Smooth muscle cell (in vitro differentiated cells): Measurements from ENCODE around the gene ST8SIA6. TPM values are rescaled to one million over a fixed set of nuclear protein-coding genes. Genes with fewer than 3 reads are reported as not detected.

Source experiments
- DNase-seq: peaks from one replicate; lab custom pipeline; 2025; ENCODE audit not compliant: unreplicated experiment; lab: John Stamatoyannopoulos, UW
- H2AFZ ChIP-seq: fragments of 200-600 bp; sonication (generic); 2 replicates; pipeline ENCODE4 v1.6.0; 2016; ENCODE audit warnings: antibody characterized with exemption, low read depth, mild to moderate bottlenecking
- H3F3A ChIP-seq: fragments of 200-600 bp; sonication (generic); 2 replicates; pipeline ENCODE4 v1.6.0; 2017; ENCODE audit warnings: antibody characterized with exemption, low read depth
- H3K27ac ChIP-seq: fragments of 200-600 bp; sonication (generic); 2 replicates; pipeline ENCODE4 v1.5.1; 2016; ENCODE audit warnings: low read depth, mild to moderate bottlenecking
- H3K27me3 ChIP-seq: fragments of 200-600 bp; sonication (generic); 2 replicates; pipeline ENCODE4 v1.6.1; 2016; ENCODE audit warnings: low read depth, mild to moderate bottlenecking
- H3K36me3 ChIP-seq: fragments of 200-600 bp; sonication (generic); 2 replicates; pipeline ENCODE4 v1.5.1; 2016; ENCODE audit warnings: low read depth
- H3K4me1 ChIP-seq: fragments of 200-600 bp; sonication (generic); 2 replicates; pipeline ENCODE4 v1.5.1; 2016; ENCODE audit warnings: low read depth
- H3K4me2 ChIP-seq: fragments of 200-600 bp; sonication (generic); 2 replicates; pipeline ENCODE4 v1.6.0; 2016; ENCODE audit warnings: mild to moderate bottlenecking
- H3K4me3 ChIP-seq: fragments of 200-600 bp; sonication (generic); 2 replicates; pipeline ENCODE4 v1.5.1; 2016; ENCODE audit warnings: mild to moderate bottlenecking
- H3K79me2 ChIP-seq: fragments of 200-600 bp; sonication (generic); 2 replicates; pipeline ENCODE4 v1.6.0; 2016; ENCODE audit warnings: low read depth, mild to moderate bottlenecking
- H3K9ac ChIP-seq: fragments of 200-600 bp; sonication (generic); 2 replicates; pipeline ENCODE4 v1.6.0; 2016; ENCODE audit warnings: low read depth
- H3K9me3 ChIP-seq: fragments of 200-600 bp; sonication (generic); replicated peaks from 2 replicates; pipeline ENCODE4 v1.5.1; 2016; ENCODE audit warnings: low read depth
- H4K20me1 ChIP-seq: fragments of 200-600 bp; sonication (generic); 2 replicates; pipeline ENCODE4 v1.6.0; 2016; ENCODE audit warnings: low read depth
- CTCF ChIP-seq: fragments of 200-600 bp; sonication (generic); IDR thresholded peaks from 2 replicates; pipeline ENCODE4 v1.5.1; 2017; ENCODE audit warnings: borderline replicate concordance, mild to moderate bottlenecking, antibody characterized with exemption; ENCODE audit not compliant: insufficient read depth, poor library complexity, severe bottlenecking
- WGBS: methylation state at CpG from one replicate; pipeline ENCODE4 v1.1.7; 2016; ENCODE audit warnings: low lambda C conversion rate; 5-methylcytosine and 5-hydroxymethylcytosine counted together
- polyA plus RNA-seq: library from polyadenylated mRNA; unstranded; fragments of >200 nt; fragmentation: Nextera tagmentation; extraction: Ambion mirVana; gene quantifications from 2 replicates; pipeline ENCODE4 v1.2.1, GENCODE V29; 2016
- total RNA-seq: library from RNA; depleted of rRNA; stranded (reverse); fragments of >200 nt; gene quantifications from 2 replicates; pipeline ENCODE4 v1.2.3, GENCODE V29; 2014

Gene ST8SIA6
- total and polyA plus RNA-seq, 2 experiments from 2014 or later: 0.24 TPM; not detected in 1

- H2AFZ ChIP-seq: no peak overlapping the region
- TF ChIP-seq CTCF: no peak
- H3K9ac ChIP-seq: no peak overlapping the region
- no peak overlapping the region for H3K4me3 ChIP-seq
- no peaks in the 10 kb centered on the region for H3F3A ChIP-seq
- 92% methylated on average over 8 of the region's 8 CpGs for WGBS
- H3K27ac ChIP-seq: no peak overlapping the region
- no peak for DNase-seq
- H3K9me3 ChIP-seq: no peaks in the 10 kb centered on the region
- H3K27me3 ChIP-seq: no peaks in the 10 kb centered on the region
- H3K79me2 ChIP-seq: no peaks in the 10 kb centered on the region
- no peaks in the 10 kb centered on the region for H3K4me1 ChIP-seq
- no peaks in the 10 kb centered on the region for H3K36me3 ChIP-seq
- no peaks in the 10 kb centered on the region for H4K20me1 ChIP-seq
- H3K4me2 ChIP-seq: no peak overlapping the region
Observed at GRCh38 chr10:17416442-17417211, 37.8 kb downstream of the ST8SIA6 start.

GRCh38 chr10:17415046-17415658 lies 39.2 kb downstream of the ST8SIA6 start:
- Histone ChIP-seq H3K27ac (no peak overlapping the region), H3K36me3 (no peaks in the 10 kb centered on the region), H3K27me3 (no peaks in the 10 kb centered on the region), H3K9ac (no peak overlapping the region), H3K4me2 (no peak overlapping the region), H3K4me3 (no peak overlapping the region), H2AFZ (no peak overlapping the region), H3F3A (no peaks in the 10 kb centered on the region), H3K9me3 (no peaks in the 10 kb centered on the region), H3K79me2 (no peaks in the 10 kb centered on the region), H4K20me1 (no peaks in the 10 kb centered on the region), H3K4me1 (no peaks in the 10 kb centered on the region)
- 93% methylated on average over 3 of the region's 3 CpGs for WGBS
- DNase-seq: no peak
- no peak for TF ChIP-seq CTCF

GRCh38 chr10:17414484-17414883 lies 39.9 kb downstream of the ST8SIA6 start:
- Histone ChIP-seq H3K79me2 (no peaks in the 10 kb centered on the region), H3K4me1 (no peaks in the 10 kb centered on the region), H3K36me3 (no peaks in the 10 kb centered on the region), H3K27ac (no peak overlapping the region), H2AFZ (no peak overlapping the region), H3K9me3 (no peaks in the 10 kb centered on the region), H3K4me3 (no peak overlapping the region), H3K4me2 (no peak overlapping the region), H3K27me3 (no peaks in the 10 kb centered on the region), H4K20me1 (no peaks in the 10 kb centered on the region), H3F3A (no peaks in the 10 kb centered on the region), H3K9ac (no peak overlapping the region)
- no peak for DNase-seq
- TF ChIP-seq CTCF: no peak
- 100% methylated on average over 1 of the region's 1 CpG for WGBS
